ENCODE results near the gene EXD3. TPM values are rescaled to one million over a fixed set of nuclear protein-coding genes. Genes with fewer than 3 reads are reported as not detected.
"Not testable (repeated sequence)": the region's sequence is repeated elsewhere in the genome, so short reads cannot be mapped to it uniquely, and the experiment has no call there.

The EXD3 gene
- total RNA-seq, 1 donor from 2014 or later = 11.3 TPM

DNA sequence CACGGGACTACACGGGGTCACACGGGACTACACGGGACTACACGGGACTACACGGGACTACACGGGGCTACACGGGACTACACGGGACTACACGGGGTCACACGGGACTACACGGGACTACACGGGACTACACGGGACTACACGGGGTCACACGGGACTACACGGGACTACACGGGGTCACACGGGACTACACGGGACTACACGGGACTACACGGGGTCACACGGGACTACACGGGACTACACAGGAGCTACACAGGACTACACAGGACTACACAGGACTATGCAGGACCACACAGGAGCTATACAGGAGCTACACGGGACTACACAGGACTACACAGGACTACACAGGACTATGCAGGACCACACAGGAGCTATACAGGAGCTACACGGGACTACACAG, 93.4 kb downstream of the EXD3 start:
- intact Hi-C loops (cut with DNase I); DNase-seq (ENCODE audit: low spot score): not testable (repeated sequence)

DNA sequence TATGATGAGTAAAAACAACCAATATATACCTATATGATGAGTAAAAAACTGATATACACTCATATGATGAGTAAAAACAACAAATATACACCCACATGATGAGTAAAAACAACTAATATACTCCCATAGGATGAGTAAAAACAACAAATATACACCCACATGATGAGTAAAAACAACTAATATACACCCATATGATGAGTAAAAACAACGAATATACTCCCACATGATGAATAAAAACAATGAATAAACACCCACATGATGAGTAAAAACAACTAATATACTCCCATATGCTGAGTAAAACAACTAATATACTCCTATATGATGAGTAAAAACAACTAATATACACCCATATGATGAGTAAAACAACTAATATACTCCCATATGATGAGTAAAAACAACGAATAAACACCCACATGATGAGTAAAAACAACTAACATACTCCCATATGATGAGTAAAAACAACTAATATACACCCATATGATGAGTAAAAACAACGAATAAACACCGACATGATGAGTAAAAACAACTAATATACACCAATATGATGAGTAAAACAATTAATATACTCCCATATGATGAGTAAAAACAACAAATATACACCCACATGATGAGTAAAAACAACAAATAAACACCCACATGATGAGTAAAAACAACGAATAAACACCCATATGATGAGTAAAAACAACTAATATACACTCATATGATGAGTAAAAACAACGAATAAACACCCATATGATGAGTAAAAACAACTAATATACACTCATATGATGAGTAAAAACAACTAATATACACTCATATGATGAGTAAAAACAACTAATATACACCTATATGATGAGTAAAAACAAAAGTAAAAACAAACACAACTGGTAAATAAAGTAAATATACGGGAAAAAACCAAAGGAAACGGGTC, 95.1 kb downstream of the EXD3 start:
- intact Hi-C loops (cut with DNase I); DNase-seq (ENCODE audit: low spot score): not testable (repeated sequence)

DNA sequence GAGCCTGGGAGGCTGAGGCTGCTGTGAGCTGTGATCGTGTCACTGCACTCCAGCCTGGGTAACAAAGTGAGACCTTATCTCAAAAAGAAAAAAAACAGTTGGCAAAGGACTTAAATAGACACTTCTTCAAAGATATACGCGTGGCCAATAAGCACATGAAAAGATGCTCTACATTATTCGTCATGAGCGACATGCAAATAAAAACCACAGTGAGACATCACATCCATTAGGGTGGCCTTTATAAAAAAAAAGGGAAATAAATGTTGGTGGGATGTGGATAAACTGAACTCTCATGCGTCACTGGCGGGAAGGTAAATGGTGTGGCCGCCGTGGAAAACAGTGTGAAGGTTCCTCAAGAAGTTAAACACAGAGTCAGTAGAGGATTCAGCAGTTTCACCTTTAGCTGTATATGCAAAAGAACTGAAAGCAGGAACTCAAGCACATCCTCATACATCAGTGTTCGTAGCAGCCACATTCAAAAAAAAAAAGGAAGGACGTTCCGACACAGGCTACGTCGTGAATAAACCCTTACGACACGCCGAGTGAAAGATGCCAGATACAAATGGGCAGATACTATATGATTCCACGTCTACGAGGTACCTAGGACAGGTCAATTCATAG, 96.4 kb downstream of the EXD3 start:
- no peak for DNase-seq (ENCODE audit: low spot score)
- intact Hi-C loops (cut with DNase I) = no loop called here

DNA sequence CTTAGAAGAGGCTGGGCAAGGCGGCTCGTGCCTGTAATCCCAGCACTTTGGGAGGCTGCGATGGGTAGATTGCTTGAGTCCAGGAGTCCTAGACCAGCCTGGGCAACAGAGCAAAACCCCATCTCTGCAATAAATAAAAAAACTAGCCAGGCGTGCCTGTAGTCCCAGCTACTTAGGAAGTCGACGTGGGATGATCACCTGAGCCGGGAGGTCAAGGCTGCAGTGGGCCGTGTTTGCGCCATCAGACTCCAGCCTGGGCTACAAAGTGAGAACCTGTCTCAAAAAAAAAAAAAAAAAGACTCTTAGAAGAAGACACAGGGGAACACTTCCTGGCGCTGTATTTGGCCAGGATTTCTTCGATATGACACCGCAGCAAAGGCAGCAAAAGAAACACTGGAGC, 97.2 kb downstream of the EXD3 start:
- intact Hi-C loops (cut with DNase I) = no loop called here
- no peak for DNase-seq (ENCODE audit: low spot score)

DNA sequence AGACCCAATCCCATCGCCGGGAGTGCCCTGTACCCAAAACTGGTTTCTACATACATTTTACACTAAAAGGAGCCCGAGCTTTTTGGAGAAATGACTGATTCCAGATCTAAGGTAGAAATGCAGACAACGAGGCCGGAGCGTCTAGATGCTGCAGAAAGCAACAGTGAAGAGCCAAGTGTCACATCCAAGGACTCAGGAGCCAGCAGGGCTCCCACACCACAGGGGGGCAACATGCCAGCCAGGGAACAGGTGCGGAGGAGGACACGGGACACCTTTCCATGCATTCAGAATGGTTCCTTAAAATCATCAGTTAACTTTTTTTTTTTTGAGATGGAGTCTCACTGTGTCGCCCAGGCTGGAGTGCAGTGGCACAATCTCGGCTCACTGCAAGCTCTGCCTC, 97.8 kb downstream of the EXD3 start:
- intact Hi-C loops (cut with DNase I) = no loop called here
- no peak for DNase-seq (ENCODE audit: low spot score)

DNA sequence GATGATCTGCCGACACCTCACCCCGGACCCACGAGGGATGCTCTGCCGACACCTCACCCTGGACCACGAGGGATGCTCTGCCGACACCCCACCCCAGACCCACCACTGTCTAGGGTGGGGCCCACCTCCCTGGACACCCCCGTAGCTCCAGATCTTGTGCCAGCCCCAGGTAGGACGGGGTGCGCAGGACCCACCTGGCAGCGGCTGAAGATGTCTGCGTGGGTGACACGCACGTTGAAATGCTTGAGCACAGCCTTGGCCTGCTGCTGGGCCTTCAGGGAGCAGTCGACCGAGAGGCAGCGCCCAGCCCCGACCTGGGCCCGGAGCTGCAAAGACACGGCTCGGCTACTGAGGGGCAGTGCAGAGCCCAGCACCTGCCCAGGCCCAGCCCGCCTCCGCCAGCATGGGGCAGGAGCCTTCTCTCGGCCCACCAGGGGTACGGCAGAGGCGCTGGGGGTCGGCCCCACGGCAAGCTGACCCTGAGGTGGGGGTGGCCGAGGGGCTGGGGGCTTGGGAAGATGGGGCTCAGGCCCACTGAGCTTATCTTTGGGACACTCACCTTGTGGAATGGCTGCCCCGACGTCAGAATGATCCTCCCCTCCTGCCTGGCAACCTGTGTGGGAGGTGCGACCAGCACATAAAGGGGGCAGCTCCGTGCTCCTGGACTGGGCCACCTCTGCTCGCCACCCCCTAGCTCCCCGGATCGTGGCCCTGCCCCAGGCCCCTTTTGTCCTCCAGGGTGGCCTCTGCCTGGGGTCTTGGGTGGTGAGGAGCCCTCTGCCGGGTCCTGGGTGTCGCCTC, 99.2 kb downstream of the EXD3 start:
- DNase-seq (ENCODE audit: low spot score) = no peak
- intact Hi-C loops (cut with DNase I) = no loop called here

DNA sequence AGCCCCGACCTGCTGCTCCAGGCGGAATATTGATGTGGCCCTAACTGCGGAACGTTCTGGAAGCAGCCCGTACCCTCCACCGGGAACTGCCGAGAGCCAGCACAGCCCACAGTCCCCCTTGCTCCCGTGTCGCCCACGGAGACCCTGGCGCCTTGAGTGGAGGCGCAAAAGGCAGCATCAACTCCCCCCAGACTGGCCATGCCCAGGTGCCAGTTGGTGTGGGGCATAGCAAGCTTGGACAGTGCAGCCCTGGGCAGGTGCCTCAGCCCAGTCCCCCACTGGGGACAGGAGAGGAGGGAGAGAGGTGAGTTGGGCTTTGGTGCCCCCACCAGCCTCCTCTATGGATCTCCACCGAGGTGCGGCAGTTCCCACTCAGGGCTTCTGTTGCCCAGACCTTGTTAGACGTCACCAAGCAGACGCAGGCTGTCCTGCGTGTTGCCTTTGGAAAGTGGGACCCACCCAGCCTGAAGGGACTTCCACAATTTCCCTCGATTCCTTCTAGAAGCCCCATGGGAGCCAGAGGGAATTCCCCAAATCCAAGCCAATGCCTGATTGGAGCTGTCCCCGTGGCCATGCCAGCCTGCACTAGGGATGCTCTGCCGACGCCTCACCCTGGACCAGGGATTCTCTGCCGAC, 101.1 kb downstream of the EXD3 start:
- intact Hi-C loops (cut with DNase I) = no loop called here
- DNase-seq (ENCODE audit: low spot score) = no peak

DNA sequence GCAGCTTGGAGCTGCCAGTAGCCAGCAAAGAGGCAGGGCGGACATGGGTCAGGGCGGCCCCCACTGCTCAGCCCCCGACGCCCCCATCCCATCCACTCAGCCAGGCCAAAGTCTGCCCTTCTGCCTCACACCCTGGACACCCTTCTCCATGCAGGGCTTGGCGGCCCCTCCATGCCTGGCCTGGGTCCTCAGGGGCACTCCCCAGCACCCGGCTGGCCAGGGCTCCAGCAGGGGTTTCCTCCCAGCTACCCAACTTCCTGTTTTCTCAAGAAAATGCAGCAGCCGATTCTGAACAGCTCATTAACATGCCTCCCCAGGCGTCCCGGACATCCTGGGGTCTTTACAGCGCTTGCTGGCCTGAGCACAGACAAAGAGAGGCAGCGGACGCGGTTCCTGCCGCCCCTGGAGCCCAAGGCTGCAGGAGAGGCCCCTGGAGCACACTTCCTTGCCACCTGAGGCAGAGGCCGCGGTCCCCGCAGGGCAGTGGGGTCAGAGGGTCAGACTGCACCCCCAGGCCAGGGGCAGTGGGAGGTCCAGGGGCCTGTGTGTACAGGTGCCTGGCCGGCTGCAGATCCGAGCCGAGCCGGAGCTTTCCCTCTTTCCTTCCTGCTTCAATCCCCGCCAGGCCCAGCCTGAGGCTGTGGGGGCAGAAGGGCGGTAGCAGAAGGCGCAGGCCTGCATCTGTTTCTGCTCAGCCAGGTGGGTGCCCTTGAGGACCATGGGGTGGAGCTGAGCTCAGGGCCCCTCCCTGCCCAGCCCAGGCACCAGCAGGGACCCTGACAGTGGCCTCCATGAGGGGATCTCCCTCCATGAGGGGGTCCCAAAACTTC, 102.2 kb downstream of the EXD3 start:
- intact Hi-C loops (cut with DNase I) = no loop called here
- no peak for DNase-seq (ENCODE audit: low spot score)

DNA sequence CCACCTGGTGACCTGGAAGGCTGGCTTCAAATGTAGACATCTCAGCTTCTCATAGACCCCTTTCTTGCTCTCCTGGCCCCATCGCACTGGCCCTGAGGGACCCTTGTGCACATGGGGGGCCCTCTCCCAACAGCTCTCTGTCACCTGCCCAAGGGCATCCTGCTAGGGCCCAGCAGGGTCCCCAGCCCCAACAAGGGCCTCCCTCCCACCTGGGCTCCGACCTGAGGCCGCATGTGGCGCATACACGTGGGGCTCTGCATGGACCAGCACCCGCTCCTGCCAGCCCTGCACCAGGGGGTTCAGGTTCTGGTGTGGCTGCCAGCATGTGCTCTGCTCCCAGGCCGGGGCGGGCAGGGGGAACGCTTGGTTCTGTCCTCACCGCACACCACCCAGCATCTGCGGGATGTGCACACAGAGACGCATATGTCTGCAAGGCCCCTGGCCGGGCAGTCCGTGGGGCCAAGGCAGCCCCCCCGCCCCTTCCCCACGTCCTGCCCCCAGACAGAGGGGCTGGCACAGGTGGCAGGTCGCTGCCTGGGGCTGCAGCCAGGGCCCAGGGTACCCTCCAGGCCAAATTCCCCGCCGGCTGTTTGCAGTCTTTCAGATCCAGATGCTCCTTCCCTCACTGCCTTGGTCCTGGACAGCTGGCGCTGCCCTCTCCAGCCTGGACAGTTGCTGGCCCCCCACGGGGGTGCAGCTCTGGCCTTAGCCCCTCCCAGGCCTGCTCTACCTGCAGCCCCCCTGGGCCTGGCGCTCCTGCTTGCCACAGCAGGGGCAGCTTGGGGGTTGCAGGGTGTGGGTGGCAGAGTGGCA, 103.0 kb downstream of the EXD3 start:
- intact Hi-C loops (cut with DNase I) = no loop called here
- DNase-seq (ENCODE audit: low spot score) = no peak

DNA sequence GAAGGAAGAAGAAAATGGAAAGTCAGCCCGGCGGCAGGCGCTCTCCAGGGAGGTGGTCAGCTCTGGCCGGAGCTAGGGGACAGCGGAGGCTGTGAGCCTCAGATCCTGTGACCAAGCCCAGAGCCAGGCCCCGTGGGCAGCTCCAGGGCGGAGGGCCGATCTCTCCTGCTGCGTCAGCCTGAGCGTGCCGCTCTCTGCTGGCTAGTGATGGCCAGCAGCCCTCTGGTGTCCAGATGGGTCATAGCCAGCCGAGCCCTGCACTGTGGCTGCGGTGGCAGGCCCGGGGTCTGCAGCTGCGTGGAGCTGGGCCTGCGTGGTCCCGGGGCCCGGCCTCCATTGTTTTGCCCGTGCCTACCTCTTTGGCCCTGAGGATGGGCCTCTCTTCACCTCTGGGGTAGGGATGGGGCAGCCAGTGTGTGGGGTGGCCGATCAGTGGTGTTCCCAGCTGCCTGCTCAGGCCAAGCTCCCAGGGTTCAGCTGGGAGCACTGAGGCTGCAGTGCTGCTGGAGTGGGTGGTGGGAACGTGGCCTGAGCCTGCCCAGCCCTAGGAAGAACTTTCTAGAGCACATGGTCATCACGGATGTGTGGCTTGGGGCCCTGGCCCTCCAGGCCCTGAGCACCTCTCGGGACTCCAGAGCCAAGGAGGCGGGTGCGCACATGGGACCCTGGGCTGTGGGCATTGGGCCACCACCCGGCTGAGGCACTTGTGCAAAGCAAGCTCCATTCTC, 103.8 kb downstream of the EXD3 start:
- DNase-seq (ENCODE audit: low spot score) = no peak
- intact Hi-C loops (cut with DNase I) = no loop called here

DNA sequence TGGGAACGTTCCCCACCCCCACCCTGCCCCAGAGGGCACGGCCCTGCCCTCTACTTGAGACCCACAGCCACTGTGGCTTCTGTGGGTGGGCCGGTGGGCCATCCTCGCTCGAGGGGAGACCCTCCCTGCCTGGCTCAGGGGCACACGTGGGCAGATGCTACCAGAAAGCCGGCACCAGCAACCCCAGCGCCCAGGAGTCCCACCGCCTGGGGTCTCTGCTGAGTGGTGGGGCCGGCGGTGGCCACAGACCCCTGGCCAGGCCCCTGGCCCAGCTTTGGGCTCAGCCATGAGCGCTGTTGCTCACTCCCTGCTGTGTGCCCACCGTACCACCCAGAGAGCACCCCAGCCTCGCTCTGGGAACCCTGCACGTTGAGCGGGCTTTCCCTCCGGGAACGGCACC, 104.4 kb downstream of the EXD3 start:
- no peak for DNase-seq (ENCODE audit: low spot score)
- intact Hi-C loops (cut with DNase I) = no loop called here

DNA sequence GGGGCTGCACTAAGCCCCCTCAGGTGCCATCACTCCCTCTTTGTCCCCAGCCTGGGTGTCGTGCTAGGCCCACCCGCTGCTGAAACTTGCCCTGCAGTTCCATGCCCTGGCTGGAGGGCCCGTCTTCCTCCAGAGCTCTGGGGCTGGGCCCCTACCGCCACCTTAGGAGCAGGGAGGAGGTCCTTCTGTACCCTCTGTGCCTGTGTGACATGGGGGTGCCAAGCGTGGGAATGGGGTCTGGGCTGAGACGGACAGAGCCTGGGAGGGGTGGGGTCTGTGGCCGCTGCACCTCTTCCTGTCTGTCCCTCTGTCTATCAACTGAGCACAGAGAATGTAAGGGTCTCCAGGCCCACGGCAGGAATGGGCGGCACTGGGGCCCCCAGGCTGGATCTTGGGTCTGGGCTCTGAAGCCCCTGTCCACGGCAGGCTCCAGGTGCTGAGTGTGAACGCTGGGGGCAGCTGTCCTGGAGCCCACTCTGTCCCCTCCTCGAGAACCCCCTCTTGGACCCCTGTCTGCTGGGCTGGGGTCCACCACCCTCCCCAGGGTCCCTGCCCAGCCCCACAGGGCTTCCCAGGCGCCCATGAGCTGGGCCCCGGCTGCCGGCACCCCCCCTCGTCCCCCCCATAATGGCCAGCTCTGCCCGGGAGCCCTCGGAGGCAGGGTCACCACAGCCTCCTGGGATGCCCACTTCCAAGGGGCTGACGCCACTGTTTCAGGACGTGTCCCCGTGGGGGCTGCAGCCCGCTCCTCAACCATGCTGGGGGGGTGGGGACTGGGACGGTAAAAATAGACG, 105.0 kb downstream of the EXD3 start:
- intact Hi-C loops (cut with DNase I) = no loop called here
- no peak for DNase-seq (ENCODE audit: low spot score)

DNA sequence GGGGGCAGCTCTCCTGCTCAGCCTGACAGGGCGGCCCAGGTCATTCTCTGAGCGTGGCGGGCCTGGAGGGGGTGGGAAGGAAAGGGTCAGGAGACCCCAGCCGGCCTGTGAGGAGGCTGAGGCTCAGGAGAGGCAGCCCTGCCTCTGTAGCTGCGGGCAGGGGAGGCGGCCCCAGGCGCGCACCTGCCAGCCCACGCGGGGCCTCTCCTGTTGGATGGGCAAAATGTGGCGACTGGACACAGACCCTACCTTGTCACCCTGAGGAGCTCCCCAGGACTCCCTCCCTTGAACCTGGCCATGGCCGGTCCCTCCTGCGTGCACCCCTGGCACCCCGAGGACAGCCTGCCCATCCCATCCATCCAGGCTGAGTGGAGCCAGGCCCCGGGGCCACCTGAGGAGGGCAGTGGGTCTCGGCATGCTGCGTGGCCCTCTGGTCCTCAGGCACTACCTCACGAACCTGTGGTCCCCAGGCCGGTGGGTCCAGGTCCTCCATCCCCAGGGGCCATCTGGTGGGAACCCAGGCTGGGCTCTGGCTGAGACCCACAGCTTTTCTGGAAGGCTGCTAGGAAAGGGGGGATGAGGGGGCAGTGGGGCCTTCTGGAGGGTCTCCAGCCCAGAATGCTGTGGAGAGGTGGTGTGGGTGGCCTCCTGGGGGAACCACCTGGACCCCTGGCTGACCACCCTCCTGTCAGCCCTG, 105.8 kb downstream of the EXD3 start:
- no peak for DNase-seq (ENCODE audit: low spot score)
- intact Hi-C loops (cut with DNase I) = no loop called here

DNA sequence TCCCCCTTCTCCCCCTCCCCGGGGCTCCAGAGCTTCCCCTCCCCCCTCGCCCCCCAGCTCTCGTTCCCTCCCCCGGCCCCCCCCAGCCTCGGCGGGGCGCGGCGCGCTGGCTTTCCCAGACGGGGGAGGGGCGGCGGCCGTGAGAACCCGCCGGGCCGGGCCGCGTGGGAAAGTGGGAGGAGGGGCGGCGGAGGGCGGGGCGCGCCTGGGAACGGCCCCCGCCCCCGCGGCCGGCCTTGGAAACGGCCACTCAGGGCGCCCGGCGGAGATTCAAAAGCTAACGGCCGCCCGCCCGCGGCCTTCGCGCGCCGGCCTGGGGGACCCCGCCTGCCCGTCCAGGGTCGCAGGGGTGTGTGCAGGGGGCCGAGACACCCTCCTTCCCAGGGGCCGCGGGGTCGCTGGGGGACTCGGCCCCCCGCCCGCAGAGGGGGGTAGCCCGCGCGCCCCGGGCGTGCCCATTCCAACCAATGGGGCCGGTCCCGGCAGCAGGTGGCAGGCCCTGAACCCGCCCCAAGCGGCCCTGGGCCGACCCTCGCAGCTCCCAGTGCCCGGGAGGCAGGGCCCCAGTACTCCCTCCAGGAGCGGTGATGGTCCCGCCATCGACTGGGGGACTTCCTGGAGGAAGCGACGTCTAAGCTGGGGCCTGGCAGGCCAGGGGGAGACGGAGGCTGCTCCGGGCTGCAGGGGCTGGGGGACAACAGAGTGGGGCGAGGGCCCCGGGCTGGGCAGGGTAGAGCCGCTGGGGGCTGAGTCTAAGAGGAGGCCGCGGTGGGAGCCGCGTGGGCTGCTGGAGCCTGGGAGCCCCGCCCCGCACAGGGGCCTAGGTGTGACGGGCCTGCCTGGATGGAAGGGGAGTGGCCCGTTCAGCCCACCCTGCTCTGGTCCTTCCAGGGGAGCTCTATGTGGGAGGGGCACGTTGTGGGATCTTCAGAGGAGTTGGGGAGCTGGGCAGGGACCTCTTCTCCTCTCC, 106.7 kb downstream of the EXD3 start:
- intact Hi-C loops (cut with DNase I) = no loop called here
- no peak for DNase-seq (ENCODE audit: low spot score)

DNA sequence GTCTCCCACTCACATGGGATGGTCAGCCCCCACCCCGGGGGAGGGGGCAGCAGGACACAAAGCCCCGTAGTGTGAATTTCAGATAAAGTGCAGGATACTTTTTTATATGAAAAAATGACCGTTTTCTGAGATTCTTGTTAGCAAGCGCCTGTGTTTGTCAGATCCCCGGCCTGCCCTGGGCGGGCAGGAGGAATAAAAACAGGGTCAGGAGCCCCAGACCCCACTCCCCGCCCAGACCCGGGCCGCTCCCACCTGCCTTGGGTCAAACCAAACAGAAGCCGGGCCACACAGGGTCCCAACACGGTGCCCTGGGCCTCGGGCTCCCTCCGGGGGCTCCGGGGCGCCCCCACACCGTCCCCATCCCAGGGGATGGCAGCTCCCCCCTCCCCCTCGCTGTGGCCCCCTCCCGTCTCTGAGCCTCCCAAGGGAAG, 107.4 kb downstream of the EXD3 start:
- intact Hi-C loops (cut with DNase I) = no loop called here
- DNase-seq (ENCODE audit: low spot score) = no peak
